GM21528 (cell line): ENCODE measurements around the gene RALGPS1.

ENCODE experiments used
- ATAC-seq: cut with Tn5 transposase; IDR thresholded peaks from one replicate; pipeline ENCODE4 v1.9.1; 2021; ENCODE audit warnings: mild to moderate bottlenecking, moderate library complexity; ENCODE audit not compliant: unreplicated experiment, low FRiP score

Gene RALGPS1

GRCh38 chr9:126982215-126983002, 67.8 kb downstream of the RALGPS1 start:
- no peak for ATAC-seq

GRCh38 chr9:126983767-126984166, 69.2 kb downstream of the RALGPS1 start:
- ATAC-seq, result no peak

- ATAC-seq, result no peak
Observed at GRCh38 chr9:126984969-126985368, 70.4 kb downstream of the RALGPS1 start.

DNA sequence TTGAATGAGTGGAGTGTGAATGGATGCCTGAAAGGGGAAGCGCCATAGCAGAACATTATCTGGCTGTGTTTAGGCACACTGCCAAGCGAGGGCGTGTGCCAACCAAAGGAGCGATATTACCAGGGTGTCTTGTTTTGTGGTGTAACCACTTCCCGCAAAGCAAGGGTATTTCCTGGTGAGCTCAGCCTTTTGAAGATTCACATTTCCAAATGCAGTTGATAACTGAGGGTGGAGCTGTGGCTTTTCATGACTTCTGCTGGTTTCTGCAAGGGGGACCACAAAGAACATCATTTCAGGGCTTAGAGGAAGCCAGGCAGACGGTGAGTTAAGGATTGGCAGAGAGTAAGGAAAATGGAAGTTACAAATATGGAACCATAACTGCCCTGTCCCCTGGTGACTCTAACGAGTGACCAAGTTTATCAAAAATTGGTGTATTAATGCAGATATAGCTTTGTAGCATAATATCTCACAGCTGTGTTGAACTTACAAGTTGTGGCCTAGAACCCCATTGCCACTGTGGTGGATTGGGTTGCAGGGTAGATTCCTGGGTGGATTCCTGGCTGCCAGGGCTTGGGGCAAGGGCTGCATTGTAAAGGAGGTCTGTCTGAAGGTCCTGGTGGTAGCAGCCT, 71.4 kb downstream of the RALGPS1 start:
- peak; percentile 69 for ATAC-seq

DNA sequence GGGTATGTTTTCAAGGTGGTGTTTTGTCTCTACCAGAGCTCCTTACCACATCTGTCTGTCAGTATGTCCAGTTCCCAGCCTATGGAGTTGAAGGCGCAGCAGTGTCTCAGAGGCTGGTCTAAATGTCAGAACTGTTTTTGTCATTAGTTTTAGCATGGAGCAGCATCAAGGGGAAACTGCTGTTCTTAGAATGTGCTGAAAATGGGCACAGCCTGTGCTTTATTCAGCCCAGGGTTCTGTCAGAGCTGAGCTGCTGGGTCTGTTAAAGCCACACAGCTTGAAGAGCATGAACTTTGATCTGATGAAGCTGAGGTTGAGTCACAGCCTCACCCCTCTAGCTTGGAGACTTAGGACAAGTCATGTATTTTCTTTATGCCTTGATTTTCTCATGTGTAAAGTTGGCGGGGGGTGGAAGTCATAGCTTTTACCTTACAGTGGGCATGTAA, 71.9 kb downstream of the RALGPS1 start:
- ATAC-seq, result no peak

GRCh38 chr9:126988857-126989256, 74.3 kb downstream of the RALGPS1 start:
- ATAC-seq, result no peak

- ATAC-seq, result no peak
Observed at GRCh38 chr9:126989847-126990842, 75.6 kb downstream of the RALGPS1 start.

DNA sequence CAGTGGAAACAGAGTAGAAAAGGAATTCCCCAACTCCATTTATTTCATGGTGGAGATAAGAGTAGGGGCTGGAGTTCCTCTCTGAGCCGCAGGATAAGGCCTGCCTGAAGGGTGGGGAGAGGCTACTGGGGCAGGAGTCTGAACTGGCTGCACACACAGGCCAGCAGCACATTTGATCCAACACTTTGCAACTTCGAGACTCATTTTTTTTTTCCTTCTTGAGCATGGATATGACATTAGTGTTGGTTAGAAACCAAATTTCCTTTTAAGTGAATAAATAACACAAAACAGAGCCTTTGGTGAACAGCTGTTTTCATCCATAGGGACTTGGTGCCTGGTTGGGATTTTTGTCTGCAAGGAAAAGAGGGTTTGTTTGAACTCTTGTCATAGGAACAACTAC, 76.6 kb downstream of the RALGPS1 start:
- ATAC-seq, result no peak

DNA sequence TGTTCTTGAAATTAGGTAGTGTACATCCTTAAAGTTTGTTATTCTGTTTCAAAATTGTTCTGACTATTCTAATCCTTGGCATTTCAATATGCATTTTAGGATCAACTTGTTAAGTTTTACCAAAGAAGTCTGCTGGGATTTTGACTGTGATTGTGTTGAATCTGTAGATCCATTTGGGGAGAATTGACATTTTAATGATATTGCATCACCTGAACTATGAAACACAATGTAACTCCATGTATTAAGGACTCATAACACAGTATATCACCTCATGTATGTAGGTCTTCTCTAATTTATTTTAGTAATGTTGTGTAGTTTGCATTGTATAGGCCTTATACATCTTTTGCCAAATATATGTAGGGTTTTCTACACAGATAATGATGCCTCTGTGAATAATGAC, 77.8 kb downstream of the RALGPS1 start:
- ATAC-seq, result no peak

DNA sequence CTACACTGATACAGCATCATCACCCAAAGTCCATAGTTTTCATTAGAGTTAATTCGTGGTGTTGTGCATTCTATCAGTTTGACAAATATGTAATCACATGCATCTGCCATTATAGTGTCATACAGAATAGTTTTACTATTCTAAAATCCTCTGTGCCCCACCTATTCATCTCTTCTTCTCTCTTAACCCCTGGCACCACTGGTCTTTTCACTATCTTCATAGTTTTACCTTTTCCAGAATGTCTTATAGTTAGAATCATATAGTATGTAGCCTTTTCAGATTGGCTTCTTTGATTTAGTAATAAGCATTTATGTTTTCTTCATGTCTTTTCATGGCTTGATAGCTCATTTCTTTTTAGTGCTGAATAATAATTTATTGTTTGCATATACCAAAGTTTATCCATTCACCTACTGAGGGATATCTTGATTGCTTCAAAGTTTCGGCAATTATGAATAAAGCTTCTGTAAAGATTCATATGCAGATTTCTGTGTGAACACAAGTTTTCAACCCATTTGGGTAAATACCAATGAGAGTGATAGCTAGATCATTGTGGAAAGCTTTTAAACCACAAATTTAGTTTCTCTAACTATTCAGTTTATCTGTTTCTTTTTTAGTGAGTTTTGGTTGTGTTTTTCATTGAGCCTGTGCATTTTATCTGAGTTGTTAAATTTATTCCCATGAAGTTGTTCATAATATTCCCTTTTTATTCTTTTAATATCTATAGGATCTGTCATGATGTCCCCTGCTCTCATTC, 84.9 kb downstream of the RALGPS1 start:
- no peak for ATAC-seq

- peak; percentile 79 for ATAC-seq
Observed at GRCh38 chr9:127004946-127005769, 90.6 kb downstream of the RALGPS1 start.

DNA sequence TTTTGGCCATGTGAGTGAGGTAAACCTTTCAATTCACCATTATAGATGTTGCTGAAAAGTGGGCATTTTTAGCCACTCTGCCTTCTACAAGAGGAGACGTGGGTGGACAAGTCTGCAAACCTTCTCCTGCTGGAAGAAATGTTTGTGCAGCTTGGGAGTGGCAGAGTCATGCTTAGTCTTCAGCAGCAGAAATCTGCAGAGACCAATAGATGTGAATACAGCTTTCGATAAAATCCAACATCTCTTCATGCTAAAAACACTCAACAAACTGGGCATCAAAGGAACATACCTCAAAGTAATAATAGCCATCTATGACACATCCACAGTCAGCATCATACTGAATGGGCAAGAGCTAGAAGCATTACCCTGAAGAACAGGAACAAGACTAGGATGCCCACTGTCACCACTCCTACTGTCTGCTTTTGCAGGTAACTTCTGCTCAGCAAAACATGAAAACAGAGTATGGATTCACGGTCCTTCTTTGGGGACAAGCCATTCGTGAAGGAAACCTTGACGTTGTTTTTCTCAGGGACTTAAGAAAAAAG, 91.3 kb downstream of the RALGPS1 start:
- ATAC-seq, result peak; percentile 27

GRCh38 chr9:127007638-127008037, 93.1 kb downstream of the RALGPS1 start:
- no peak for ATAC-seq

GRCh38 chr9:127008076-127008475, 93.5 kb downstream of the RALGPS1 start:
- ATAC-seq, result no peak

- no peak for ATAC-seq
Observed at GRCh38 chr9:127011772-127012171, 97.2 kb downstream of the RALGPS1 start.

DNA sequence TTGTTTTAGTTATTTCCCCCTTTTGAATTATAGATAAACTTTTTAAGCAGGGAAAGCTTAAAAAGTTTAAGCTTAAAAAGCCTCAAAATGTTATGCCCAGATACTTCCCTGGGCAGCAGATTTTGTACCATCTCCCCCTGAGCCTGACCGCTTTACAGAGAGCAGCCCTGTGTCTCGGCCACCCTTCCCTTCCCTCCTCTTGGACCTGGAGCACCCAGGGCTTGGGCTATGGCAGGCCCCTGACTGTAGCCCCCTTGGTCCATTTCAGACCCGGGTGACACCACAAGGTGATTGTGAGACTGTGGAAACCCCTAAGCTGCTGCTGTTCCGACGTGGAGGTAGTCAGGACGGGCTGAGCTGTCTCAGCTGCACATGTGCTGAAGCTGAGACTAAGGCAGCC, 97.7 kb downstream of the RALGPS1 start:
- no peak for ATAC-seq

DNA sequence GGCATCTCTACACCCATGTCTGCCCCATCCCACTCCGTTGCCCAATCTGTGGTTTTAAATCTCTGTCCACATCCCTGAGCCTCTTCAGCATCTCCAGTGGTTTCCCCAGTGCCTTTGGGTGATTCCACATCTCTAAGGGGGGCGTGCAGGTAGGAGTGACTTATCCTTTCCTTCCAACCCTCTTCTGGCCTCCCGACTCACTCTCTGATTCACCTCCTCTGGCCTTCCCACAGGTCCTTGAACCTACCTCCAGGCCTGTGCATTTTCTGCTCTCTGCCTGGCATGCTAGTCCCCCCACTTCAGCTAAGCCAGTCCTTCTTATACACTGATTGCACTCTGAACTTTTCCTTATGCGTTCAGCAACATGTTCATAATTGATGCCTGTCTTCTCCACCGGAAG, 99.0 kb downstream of the RALGPS1 start:
- ATAC-seq, result no peak

DNA sequence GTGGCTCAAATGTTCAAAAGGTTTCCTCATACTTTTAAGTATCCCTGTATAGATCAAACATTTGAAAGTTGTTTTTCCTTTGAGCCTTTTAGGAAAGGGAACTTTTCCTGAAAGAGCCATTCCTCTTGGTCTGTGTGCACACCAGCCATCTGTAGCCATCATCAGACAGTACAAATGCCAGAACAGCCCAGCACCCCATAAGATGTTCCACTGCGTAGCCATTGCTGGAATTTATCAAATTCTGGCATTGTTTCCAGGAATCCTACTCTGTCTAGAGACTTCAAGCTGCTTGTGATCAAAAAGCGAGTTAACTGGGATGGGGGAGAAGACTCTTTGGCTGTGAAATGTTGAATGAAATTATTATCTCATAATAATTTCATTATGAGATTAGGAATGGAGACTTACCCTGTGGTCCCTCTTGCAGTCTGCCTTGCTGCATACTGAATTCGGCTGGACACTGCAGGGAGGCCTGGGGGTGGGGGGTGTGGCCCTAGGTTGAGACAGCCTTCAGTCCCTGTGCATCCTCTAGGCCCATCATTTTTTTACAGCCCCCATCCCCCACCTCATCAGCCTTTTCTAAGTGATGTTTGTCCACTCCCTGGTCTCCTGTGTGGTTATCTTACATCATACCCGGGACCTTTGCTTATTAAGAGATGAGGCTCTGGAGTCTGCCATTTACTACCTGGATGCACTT, 99.8 kb downstream of the RALGPS1 start:
- ATAC-seq, result no peak
